Measurements from ENCODE around the gene RBM38. TPM values are rescaled to one million over a fixed set of nuclear protein-coding genes. Genes with fewer than 3 reads are reported as not detected.

The RBM38 gene
- total and polyA plus RNA-seq, 9 of the 15 experiments (the other 6 are each of a cell fraction or from before 2014, with no cell fraction given): 0.28 to 82.4 (median 33.2) TPM

DNA sequence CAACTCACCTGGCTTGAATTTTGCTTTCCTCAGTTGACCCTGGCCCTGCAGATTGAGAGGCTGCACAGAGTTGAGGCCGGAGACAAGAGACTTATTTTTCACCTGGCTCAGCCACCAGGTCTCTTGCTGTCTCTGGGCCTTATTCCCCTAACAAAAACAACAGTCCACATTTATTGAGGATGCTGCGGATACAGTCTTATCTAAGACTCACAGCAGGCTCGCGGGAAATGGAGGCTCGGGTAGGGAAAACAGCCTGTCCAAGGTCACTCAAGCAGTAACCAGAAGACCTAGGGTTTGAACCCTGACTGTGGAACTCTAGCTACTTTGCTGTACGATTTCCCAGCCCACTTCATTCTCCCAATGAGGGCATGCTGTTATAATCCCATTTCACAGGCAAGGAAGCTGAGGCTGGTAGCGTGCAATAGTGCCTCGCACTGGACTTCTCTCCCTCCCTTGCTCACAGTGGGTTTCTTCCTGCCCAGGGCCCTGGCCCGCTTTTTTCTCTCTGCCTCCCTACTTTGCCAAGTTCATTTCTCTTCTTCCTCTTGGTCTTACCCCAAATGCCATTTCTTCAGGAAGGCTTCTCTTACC, 57.7 kb downstream of the RBM38 start (continued):
- no peak for TF ChIP-seq TFAM (CRISPR knock-in tag; conservative IDR thresholded peaks at IDR 0.05)
- TF ChIP-seq NFRKB (IDR thresholded peaks at IDR 0.05; ENCODE audit: low read depth): no peak
- TF ChIP-seq ZBTB26 (CRISPR knock-in tag; IDR thresholded peaks at IDR 0.05): no peak
- TF ChIP-seq L3MBTL2 (IDR thresholded peaks at IDR 0.05): no peak
- TF ChIP-seq MAFG (tag; conservative IDR thresholded peaks at IDR 0.05): no peak
- no peak for TF ChIP-seq TCF7 (IDR thresholded peaks at IDR 0.05; ENCODE audit: borderline replicate concordance)
- TF ChIP-seq, protein P1, sequence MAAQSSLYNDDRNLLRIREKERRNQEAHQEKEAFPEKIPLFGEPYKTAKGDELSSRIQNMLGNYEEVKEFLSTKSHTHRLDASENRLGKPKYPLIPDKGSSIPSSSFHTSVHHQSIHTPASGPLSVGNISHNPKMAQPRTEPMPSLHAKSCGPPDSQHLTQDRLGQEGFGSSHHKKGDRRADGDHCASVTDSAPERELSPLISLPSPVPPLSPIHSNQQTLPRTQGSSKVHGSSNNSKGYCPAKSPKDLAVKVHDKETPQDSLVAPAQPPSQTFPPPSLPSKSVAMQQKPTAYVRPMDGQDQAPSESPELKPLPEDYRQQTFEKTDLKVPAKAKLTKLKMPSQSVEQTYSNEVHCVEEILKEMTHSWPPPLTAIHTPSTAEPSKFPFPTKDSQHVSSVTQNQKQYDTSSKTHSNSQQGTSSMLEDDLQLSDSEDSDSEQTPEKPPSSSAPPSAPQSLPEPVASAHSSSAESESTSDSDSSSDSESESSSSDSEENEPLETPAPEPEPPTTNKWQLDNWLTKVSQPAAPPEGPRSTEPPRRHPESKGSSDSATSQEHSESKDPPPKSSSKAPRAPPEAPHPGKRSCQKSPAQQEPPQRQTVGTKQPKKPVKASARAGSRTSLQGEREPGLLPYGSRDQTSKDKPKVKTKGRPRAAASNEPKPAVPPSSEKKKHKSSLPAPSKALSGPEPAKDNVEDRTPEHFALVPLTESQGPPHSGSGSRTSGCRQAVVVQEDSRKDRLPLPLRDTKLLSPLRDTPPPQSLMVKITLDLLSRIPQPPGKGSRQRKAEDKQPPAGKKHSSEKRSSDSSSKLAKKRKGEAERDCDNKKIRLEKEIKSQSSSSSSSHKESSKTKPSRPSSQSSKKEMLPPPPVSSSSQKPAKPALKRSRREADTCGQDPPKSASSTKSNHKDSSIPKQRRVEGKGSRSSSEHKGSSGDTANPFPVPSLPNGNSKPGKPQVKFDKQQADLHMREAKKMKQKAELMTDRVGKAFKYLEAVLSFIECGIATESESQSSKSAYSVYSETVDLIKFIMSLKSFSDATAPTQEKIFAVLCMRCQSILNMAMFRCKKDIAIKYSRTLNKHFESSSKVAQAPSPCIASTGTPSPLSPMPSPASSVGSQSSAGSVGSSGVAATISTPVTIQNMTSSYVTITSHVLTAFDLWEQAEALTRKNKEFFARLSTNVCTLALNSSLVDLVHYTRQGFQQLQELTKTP (IDR thresholded peaks at IDR 0.05; ENCODE audit: low read depth in 1 of 2, partially characterized antibody in 2 of 2): no peak
- TF ChIP-seq MEF2A (IDR thresholded peaks at IDR 0.05; ENCODE audit: control insufficient read depth, low read depth, low read length): no peak
- no peak for TF ChIP-seq RBM14 (IDR thresholded peaks at IDR 0.05; ENCODE audit: borderline replicate concordance, insufficient read depth, low read depth, low read length)
- no peak for TF ChIP-seq GATA2 (CRISPR knock-in tag; IDR thresholded peaks at IDR 0.05)
- TF ChIP-seq ZNF197 (CRISPR knock-in tag; IDR thresholded peaks at IDR 0.05; ENCODE audit: low read depth): no peak
- TF ChIP-seq, protein P2, sequence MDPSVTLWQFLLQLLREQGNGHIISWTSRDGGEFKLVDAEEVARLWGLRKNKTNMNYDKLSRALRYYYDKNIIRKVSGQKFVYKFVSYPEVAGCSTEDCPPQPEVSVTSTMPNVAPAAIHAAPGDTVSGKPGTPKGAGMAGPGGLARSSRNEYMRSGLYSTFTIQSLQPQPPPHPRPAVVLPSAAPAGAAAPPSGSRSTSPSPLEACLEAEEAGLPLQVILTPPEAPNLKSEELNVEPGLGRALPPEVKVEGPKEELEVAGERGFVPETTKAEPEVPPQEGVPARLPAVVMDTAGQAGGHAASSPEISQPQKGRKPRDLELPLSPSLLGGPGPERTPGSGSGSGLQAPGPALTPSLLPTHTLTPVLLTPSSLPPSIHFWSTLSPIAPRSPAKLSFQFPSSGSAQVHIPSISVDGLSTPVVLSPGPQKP (CRISPR knock-in tag; IDR thresholded peaks at IDR 0.05): no peak
- TF ChIP-seq SMARCE1 (IDR thresholded peaks at IDR 0.05): peak; percentile 25; the same call in 1 of the 2 replicates
- TF ChIP-seq ZNF41 (CRISPR knock-in tag; conservative IDR thresholded peaks at IDR 0.05): no peak
- TF ChIP-seq, protein P3, sequence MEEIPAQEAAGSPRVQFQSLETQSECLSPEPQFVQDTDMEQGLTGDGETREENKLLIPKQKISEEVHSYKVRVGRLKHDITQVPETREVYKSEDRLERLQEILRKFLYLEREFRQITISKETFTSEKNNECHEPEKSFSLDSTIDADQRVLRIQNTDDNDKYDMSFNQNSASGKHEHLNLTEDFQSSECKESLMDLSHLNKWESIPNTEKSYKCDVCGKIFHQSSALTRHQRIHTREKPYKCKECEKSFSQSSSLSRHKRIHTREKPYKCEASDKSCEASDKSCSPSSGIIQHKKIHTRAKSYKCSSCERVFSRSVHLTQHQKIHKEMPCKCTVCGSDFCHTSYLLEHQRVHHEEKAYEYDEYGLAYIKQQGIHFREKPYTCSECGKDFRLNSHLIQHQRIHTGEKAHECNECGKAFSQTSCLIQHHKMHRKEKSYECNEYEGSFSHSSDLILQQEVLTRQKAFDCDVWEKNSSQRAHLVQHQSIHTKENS (CRISPR knock-in tag; IDR thresholded peaks at IDR 0.05): no peak
- no peak for TF ChIP-seq MLLT1 (IDR thresholded peaks at IDR 0.05)
- TF ChIP-seq, protein P4, sequence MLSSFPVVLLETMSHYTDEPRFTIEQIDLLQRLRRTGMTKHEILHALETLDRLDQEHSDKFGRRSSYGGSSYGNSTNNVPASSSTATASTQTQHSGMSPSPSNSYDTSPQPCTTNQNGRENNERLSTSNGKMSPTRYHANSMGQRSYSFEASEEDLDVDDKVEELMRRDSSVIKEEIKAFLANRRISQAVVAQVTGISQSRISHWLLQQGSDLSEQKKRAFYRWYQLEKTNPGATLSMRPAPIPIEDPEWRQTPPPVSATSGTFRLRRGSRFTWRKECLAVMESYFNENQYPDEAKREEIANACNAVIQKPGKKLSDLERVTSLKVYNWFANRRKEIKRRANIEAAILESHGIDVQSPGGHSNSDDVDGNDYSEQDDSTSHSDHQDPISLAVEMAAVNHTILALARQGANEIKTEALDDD (IDR thresholded peaks at IDR 0.05): no peak
